Endothelial cell of umbilical vein (primary cell): ENCODE data around the gene BASP1. TPM values are rescaled to one million over a fixed set of nuclear protein-coding genes. Genes with fewer than 3 reads are reported as not detected.

Experiments
- BruUV-seq: library from RNA; stranded (reverse); fragments of 400-500 nt; replicated peaks from 2 replicates; lab custom pipeline; 2021; lab: Mats Ljungman, UMichigan
- CTCF ChIA-PET: fragments of 300-600, 350-600 bp; sonication (Branson Sonifier 250); formaldehyde crosslinking; loops from one replicate; lab custom pipeline; 2021; ENCODE audit warnings: antibody characterized with exemption, inconsistent platforms; lab: Charles Lee
- POLR2A ChIA-PET: fragments of 300-600, 350-600 bp; sonication (Branson Sonifier 250); formaldehyde crosslinking; loops from one replicate; lab custom pipeline; 2021; ENCODE audit warnings: antibody characterized with exemption, inconsistent platforms; lab: Charles Lee
- DNase-seq: peaks from one replicate; pipeline ENCODE4 v3.0.0-alpha.2; 2011; ENCODE audit warnings: low read depth, low spot score
- FAIRE-seq: peaks from 2 replicates; lab custom pipeline; 2011; peaks lifted over from hg19 to GRCh38; lab: Jason Lieb, UNC
- H2AFZ ChIP-seq: 2 replicates; pipeline ENCODE4 v1.6.0; 2012; ENCODE audit warnings: low read depth, low read length, control low read depth, inconsistent platforms
- H3K27ac ChIP-seq: 2 replicates; pipeline ENCODE4 v1.5.1; 2011; ENCODE audit warnings: low read depth, mild to moderate bottlenecking, control low read depth, low read length, moderate library complexity; ENCODE audit not compliant: insufficient read depth
- H3K27me3 ChIP-seq, 2 experiments: 2 replicates each; pipeline versions ENCODE4 v1.6.0 to v1.6.1; 2011; ENCODE audit warnings: low read length in 2 of 2, mixed read lengths in 1 of 2; ENCODE audit not compliant: control insufficient read depth in 2 of 2, insufficient read depth in 2 of 2
- H3K36me3 ChIP-seq, 2 experiments: 2 replicates in 1 of 2; 3 replicates in 1 of 2; pipeline ENCODE4 v1.5.1; 2011; ENCODE audit warnings: low read length in 2 of 2, mild to moderate bottlenecking in 1 of 2, moderate library complexity in 1 of 2; ENCODE audit not compliant: control insufficient read depth in 2 of 2, insufficient read depth in 2 of 2; ENCODE audit errors: extremely low read depth in 1 of 2
- H3K4me1 ChIP-seq: 3 replicates; pipeline ENCODE4 v1.5.1; 2011; ENCODE audit warnings: mild to moderate bottlenecking, low read length; ENCODE audit not compliant: control insufficient read depth, insufficient read depth; ENCODE audit errors: extremely low read depth
- H3K4me2 ChIP-seq: 2 replicates; pipeline ENCODE4 v1.6.1; 2011; ENCODE audit warnings: low read length, control low read depth, mixed read lengths; ENCODE audit not compliant: insufficient read depth
- H3K4me3 ChIP-seq, 3 experiments: fragments of 200-600 bp in 1 of 3; sonication (generic), shearing (Covaris generic) in 1 of 3; replicated peaks in 1 of 3; 2 replicates each; pipeline ENCODE4 v1.5.1; 2011 to 2016; ENCODE audit warnings: control low read depth in 3 of 3, low read length in 3 of 3, mild to moderate bottlenecking in 2 of 3, inconsistent platforms in 1 of 3, low read depth in 1 of 3, moderate library complexity in 1 of 3; ENCODE audit not compliant: insufficient read depth in 1 of 3
- H3K79me2 ChIP-seq: 2 replicates; pipeline ENCODE4 v1.6.0; 2012; ENCODE audit warnings: low read length, inconsistent platforms; ENCODE audit not compliant: control insufficient read depth, insufficient read depth
- H3K9ac ChIP-seq: replicated peaks from 2 replicates; pipeline ENCODE3; 2011; ENCODE audit warnings: low read length, control low read depth; ENCODE audit not compliant: insufficient read depth; ENCODE audit errors: extremely low read depth
- H3K9me1 ChIP-seq: replicated peaks from 3 replicates; pipeline ENCODE4 v1.6.0; 2011; ENCODE audit warnings: mild to moderate bottlenecking, low read length; ENCODE audit not compliant: control insufficient read depth, insufficient read depth; ENCODE audit errors: extremely low read depth
- H3K9me3 ChIP-seq: replicated peaks from 2 replicates; pipeline ENCODE4 v1.5.1; 2012; ENCODE audit warnings: low read length, inconsistent platforms; ENCODE audit not compliant: control insufficient read depth, insufficient read depth
- H4K20me1 ChIP-seq: replicated peaks from 2 replicates; pipeline ENCODE3; 2011; ENCODE audit warnings: mild to moderate bottlenecking, low read length; ENCODE audit not compliant: control insufficient read depth, insufficient read depth; ENCODE audit errors: extremely low read depth
- CTCF ChIP-seq, 2 donors: IDR thresholded peaks; 1 replicate in 1 of 2; 2 replicates in 1 of 2; pipeline ENCODE4 v1.5.1; 2011; ENCODE audit warnings: low read length in 2 of 2, mild to moderate bottlenecking in 2 of 2, moderate library complexity in 2 of 2, control low read depth in 1 of 2, inconsistent platforms in 1 of 2, low read depth in 1 of 2; ENCODE audit not compliant: insufficient read depth in 1 of 2; ENCODE audit errors: extremely low read depth in 1 of 2
- EZH2 ChIP-seq: IDR thresholded peaks from 2 replicates; pipeline ENCODE4 v1.6.1; 2012; ENCODE audit warnings: borderline replicate concordance, low read depth, mild to moderate bottlenecking, moderate library complexity, low read length, inconsistent platforms; ENCODE audit not compliant: severe bottlenecking
- FOS ChIP-seq: IDR thresholded peaks from 2 replicates; pipeline ENCODE4 v1.6.1; 2011; ENCODE audit warnings: mild to moderate bottlenecking, low read length, moderate library complexity, borderline replicate concordance; ENCODE audit not compliant: insufficient read depth
- GATA2 ChIP-seq: IDR thresholded peaks from 2 replicates; pipeline ENCODE4 v1.7.0; 2011; ENCODE audit warnings: low read depth, mild to moderate bottlenecking, moderate library complexity, mixed read lengths, low read length; ENCODE audit not compliant: insufficient read length, insufficient read depth
- JUN ChIP-seq: IDR thresholded peaks from 2 replicates; pipeline ENCODE4 v1.6.1; 2011; ENCODE audit warnings: borderline replicate concordance, low read depth; ENCODE audit not compliant: insufficient read length, insufficient read depth
- MAX ChIP-seq: IDR thresholded peaks from 2 replicates; pipeline ENCODE4 v1.6.1; 2011; ENCODE audit not compliant: insufficient read depth, insufficient read length
- MYC ChIP-seq: IDR thresholded peaks from one replicate; pipeline ENCODE4 v1.6.1; 2011; ENCODE audit warnings: mild to moderate bottlenecking, low read depth, low read length
- POLR2A ChIP-seq: IDR thresholded peaks from 2 replicates; pipeline ENCODE4 v1.6.1; 2012; ENCODE audit warnings: low read depth, mild to moderate bottlenecking, control low read depth, low read length
- POLR2AphosphoS5 ChIP-seq: IDR thresholded peaks from 2 replicates; pipeline ENCODE4 v1.6.1; 2012; ENCODE audit warnings: low read depth, mild to moderate bottlenecking, control low read depth, low read length, moderate library complexity; ENCODE audit not compliant: insufficient read depth
- dilution Hi-C: fragments of 300-500 bp; cut with MboI; formaldehyde crosslinking; loops from one replicate; pipeline ENCODE4 v1.15.0; 2019; ENCODE audit warnings: low sequenced_read_pairs; ENCODE audit not compliant: extremely low pct_ligation_motif_present
- intact Hi-C: fragments of 100-400 bp; cut with micrococcal nuclease; formaldehyde crosslinking; loops from one replicate; pipeline ENCODE4 v1.10.0; 2022
- polyA plus RNA-seq, 4 experiments: library from polyadenylated mRNA; depleted of rRNA in 3 of 4; stranded (reverse) in 3 of 4; unstranded in 1 of 4; fragments of >200 nt; gene quantifications; 2 replicates each; pipeline versions ENCODE4 v1.2.1 to v1.2.3, GENCODE V29; 2011 to 2012; ENCODE audit warnings: missing spikeins in 1 of 4
- total RNA-seq: library from RNA; stranded (reverse); gene quantifications from 2 replicates; pipeline ENCODE4 v1.2.3, GENCODE V29; 2021

Gene BASP1
- total and polyA plus RNA-seq, 2 donors (not counting 3 experiments of a cell fraction or from before 2014, with no cell fraction given) = 69.4 to 79.3 TPM

GRCh38 chr5:17174965-17175364, 42.5 kb upstream of the BASP1 start:
- no TSS peak for BruUV-seq

More at GRCh38 chr5:17174965-17175364, 42.5 kb upstream of the BASP1 start:
- CTCF ChIA-PET = no interaction called here
- H3K27ac ChIP-seq = no peak overlapping the region
- TF ChIP-seq FOS (no peak), GATA2 (no peak), JUN (no peak), MYC (no peak), POLR2A (no peak), MAX (no peak), CTCF (IDR thresholded peaks at IDR 0.05; ENCODE audit: extremely low read depth in 1 of 2, insufficient read depth in 1 of 2, low read depth in 1 of 2, low read length in 2 of 2) (no peak), EZH2 (no peak), POLR2AphosphoS5 (no peak)
- no peaks in the 10 kb centered on the region for H3K9me3 ChIP-seq
- H4K20me1 ChIP-seq = no peaks in the 10 kb centered on the region
- POLR2A ChIA-PET = no interaction called here
- no peak overlapping the region for H3K4me2 ChIP-seq
- no peaks in the 10 kb centered on the region for H3K27me3 ChIP-seq
- intact Hi-C loops = no loop called here
- no peaks in the 10 kb centered on the region for H3K9me1 ChIP-seq
- H3K36me3 ChIP-seq = no peaks in the 10 kb centered on the region
- dilution Hi-C loops = loop anchor here (25.0 kb wide), 3 partner anchors 263 to 488 kb away; no protein-coding TSS in a partner anchor
- peaks cover 19% of the 10 kb centered on the region for H3K4me1 ChIP-seq
- no peak overlapping the region for H2AFZ ChIP-seq
- no peak overlapping the region for H3K4me3 ChIP-seq
- FAIRE-seq (no peak), DNase-seq (no peak)
- no peaks in the 10 kb centered on the region for H3K79me2 ChIP-seq
- H3K9ac ChIP-seq = no peak overlapping the region
